Nephron progenitor cell (in vitro differentiated cells): ENCODE results near the gene CYCS.
A peak's percentile ranks its signal among the peaks of the same experiment; 100 is the strongest.

Experiments used
- DNase-seq: peaks from one replicate; pipeline ENCODE4 v3.0.0; 2021
- H3K27ac Mint-ChIP-seq: 2 replicates; pipeline ENCODE4 v1.8.0; 2021; ENCODE audit warnings: mild to moderate bottlenecking, moderate library complexity, mixed read lengths
- H3K27me3 Mint-ChIP-seq: 2 replicates; pipeline ENCODE4 v1.8.0; 2021; ENCODE audit warnings: mild to moderate bottlenecking, low read depth, mixed read lengths; ENCODE audit not compliant: poor library complexity
- H3K36me3 Mint-ChIP-seq: 2 replicates; pipeline ENCODE4 v1.8.0; 2021; ENCODE audit warnings: low read depth, mixed read lengths
- H3K4me1 Mint-ChIP-seq: 2 replicates; pipeline ENCODE4 v1.8.0; 2021; ENCODE audit warnings: mixed read lengths
- H3K4me3 Mint-ChIP-seq: 2 replicates; pipeline ENCODE4 v1.8.0; 2021; ENCODE audit warnings: mild to moderate bottlenecking, moderate library complexity, mixed read lengths
- H3K9me3 Mint-ChIP-seq: 2 replicates; pipeline ENCODE4 v1.8.0; 2021; ENCODE audit warnings: mild to moderate bottlenecking, moderate library complexity, mixed read lengths
- TF ChIP-seq, protein P1 (sequence below): fragments of 200-600 bp; sonication (generic); IDR thresholded peaks from 2 replicates; pipeline ENCODE4 v1.5.0; 2021; ENCODE audit warnings: antibody characterized with exemption

CYCS gene

GRCh38 chr7:25101817-25102216 is 23.2 kb downstream of the CYCS start:
- no peaks in the 10 kb centered on the region for H3K36me3 Mint-ChIP-seq
- no peaks in the 10 kb centered on the region for H3K27me3 Mint-ChIP-seq
- no peak for DNase-seq
- no peak overlapping the region for H3K27ac Mint-ChIP-seq
- no peaks in the 10 kb centered on the region for H3K4me1 Mint-ChIP-seq
- no peak overlapping the region for H3K4me3 Mint-ChIP-seq
- TF ChIP-seq, protein P1, sequence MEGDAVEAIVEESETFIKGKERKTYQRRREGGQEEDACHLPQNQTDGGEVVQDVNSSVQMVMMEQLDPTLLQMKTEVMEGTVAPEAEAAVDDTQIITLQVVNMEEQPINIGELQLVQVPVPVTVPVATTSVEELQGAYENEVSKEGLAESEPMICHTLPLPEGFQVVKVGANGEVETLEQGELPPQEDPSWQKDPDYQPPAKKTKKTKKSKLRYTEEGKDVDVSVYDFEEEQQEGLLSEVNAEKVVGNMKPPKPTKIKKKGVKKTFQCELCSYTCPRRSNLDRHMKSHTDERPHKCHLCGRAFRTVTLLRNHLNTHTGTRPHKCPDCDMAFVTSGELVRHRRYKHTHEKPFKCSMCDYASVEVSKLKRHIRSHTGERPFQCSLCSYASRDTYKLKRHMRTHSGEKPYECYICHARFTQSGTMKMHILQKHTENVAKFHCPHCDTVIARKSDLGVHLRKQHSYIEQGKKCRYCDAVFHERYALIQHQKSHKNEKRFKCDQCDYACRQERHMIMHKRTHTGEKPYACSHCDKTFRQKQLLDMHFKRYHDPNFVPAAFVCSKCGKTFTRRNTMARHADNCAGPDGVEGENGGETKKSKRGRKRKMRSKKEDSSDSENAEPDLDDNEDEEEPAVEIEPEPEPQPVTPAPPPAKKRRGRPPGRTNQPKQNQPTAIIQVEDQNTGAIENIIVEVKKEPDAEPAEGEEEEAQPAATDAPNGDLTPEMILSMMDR: no peak
- H3K9me3 Mint-ChIP-seq: peaks cover 4% of the 10 kb centered on the region

- no peaks in the 10 kb centered on the region for H3K36me3 Mint-ChIP-seq
- TF ChIP-seq, protein P1: peak; percentile 85
- peaks cover 12% of the 10 kb centered on the region for H3K9me3 Mint-ChIP-seq
- H3K4me1 Mint-ChIP-seq: peaks cover 4% of the 10 kb centered on the region
- DNase-seq: peak; percentile 57
- H3K4me3 Mint-ChIP-seq: no peak overlapping the region
- peaks cover 3% of the 10 kb centered on the region for H3K27me3 Mint-ChIP-seq
- no peak overlapping the region for H3K27ac Mint-ChIP-seq
Measured at GRCh38 chr7:25098096-25099046, 26.7 kb downstream of the CYCS start.

DNA sequence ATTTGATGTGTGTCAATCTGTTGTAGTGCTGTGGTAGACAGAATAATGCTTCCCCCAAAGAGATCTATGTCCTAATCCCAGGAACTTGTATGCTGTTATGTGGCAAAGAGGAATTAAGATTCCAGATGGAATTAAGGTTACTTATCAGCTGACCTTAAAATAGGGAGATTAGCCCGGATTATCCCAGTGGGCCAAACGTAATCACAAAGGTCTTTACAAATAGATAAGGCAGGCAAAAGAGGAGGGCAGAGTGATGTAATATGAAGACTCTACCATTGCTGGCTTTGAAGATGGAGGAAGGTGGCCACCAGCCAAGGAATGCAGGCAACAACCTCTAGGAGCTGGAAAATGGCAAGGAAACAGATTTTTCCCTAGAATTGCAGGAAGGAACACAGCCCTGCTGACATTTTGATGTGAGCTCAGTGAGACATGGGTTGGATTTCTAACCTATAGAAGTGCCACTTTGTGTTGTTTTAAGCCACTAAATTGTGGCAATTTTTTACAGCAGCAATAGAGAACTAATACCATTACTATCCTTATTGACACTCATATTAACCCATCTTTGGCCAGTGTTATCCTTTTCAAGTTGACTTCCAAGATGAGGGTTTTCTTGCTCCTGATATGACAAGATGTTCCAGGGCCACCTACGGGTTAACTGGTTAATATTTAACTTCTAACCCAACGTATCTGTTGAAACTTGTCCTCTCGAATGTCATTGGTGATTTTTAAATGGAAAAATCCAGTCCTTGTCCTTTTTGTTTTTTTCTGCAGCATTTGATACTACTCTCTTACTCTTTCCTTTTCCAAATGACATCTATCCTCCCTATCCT is 29.3 kb downstream of the CYCS start:
- Mint-ChIP-seq H3K4me1 (peaks cover 4% of the 10 kb centered on the region), H3K27me3 (peaks cover 7% of the 10 kb centered on the region), H3K4me3 (no peak overlapping the region), H3K27ac (no peak overlapping the region), H3K9me3 (peaks cover 12% of the 10 kb centered on the region), H3K36me3 (no peaks in the 10 kb centered on the region)
- DNase-seq: no peak
- TF ChIP-seq, protein P1: no peak

GRCh38 chr7:25093268-25093826 is 31.7 kb downstream of the CYCS start:
- Mint-ChIP-seq H3K4me1 (peaks cover 4% of the 10 kb centered on the region), H3K4me3 (no peak overlapping the region), H3K27me3 (peaks cover 7% of the 10 kb centered on the region), H3K36me3 (no peaks in the 10 kb centered on the region), H3K27ac (no peak overlapping the region), H3K9me3 (peaks cover 12% of the 10 kb centered on the region)
- DNase-seq: peak; percentile 85
- TF ChIP-seq, protein P1: peak; percentile 82

GRCh38 chr7:25091779-25092178 is 33.3 kb downstream of the CYCS start:
- Mint-ChIP-seq H3K27ac (no peak overlapping the region), H3K9me3 (peaks cover 8% of the 10 kb centered on the region), H3K36me3 (no peaks in the 10 kb centered on the region), H3K4me3 (no peak overlapping the region), H3K4me1 (peaks cover 4% of the 10 kb centered on the region), H3K27me3 (peaks cover 7% of the 10 kb centered on the region)
- DNase-seq: no peak
- TF ChIP-seq, protein P1: no peak
